DMS114 treated with DMSO at 0.1 percent for 48 hours (cell line): ENCODE data around the gene PTPRK.

Source experiments
- DNase-seq: peaks from one replicate; lab custom pipeline; 2025; ENCODE audit not compliant: unreplicated experiment; lab: John Stamatoyannopoulos, UW

PTPRK gene

GRCh38 chr6:128305228-128305627 is 215.2 kb downstream of the PTPRK start:
- no peak for DNase-seq

GRCh38 chr6:128303870-128304269 is 216.5 kb downstream of the PTPRK start:
- no peak for DNase-seq

- DNase-seq = no peak
These were observed 217.5 kb downstream of the PTPRK start for GRCh38 chr6:128302942-128303341.

- DNase-seq = no peak
These were observed 224.7 kb downstream of the PTPRK start for GRCh38 chr6:128295670-128296069.

GRCh38 chr6:128290221-128290620 is 230.2 kb downstream of the PTPRK start:
- DNase-seq = no peak

GRCh38 chr6:128284128-128284527 is 236.3 kb downstream of the PTPRK start:
- no peak for DNase-seq

- DNase-seq = no peak
These were observed 237.4 kb downstream of the PTPRK start for GRCh38 chr6:128282961-128283360.

GRCh38 chr6:128280960-128281359 is 239.4 kb downstream of the PTPRK start:
- DNase-seq = no peak

GRCh38 chr6:128280066-128280465 is 240.3 kb downstream of the PTPRK start:
- DNase-seq = no peak

GRCh38 chr6:128278836-128279235 is 241.6 kb downstream of the PTPRK start:
- DNase-seq = no peak

- DNase-seq = no peak
These were observed 243.0 kb downstream of the PTPRK start for GRCh38 chr6:128277379-128277778.

GRCh38 chr6:128276311-128276710 is 244.1 kb downstream of the PTPRK start:
- no peak for DNase-seq

GRCh38 chr6:128275681-128276080 is 244.7 kb downstream of the PTPRK start:
- no peak for DNase-seq

GRCh38 chr6:128275030-128275429 is 245.4 kb downstream of the PTPRK start:
- DNase-seq = no peak

GRCh38 chr6:128271527-128271926 is 248.9 kb downstream of the PTPRK start:
- no peak for DNase-seq

- DNase-seq = no peak
These were observed 249.4 kb downstream of the PTPRK start for GRCh38 chr6:128271011-128271410.

GRCh38 chr6:128266946-128267345 is 253.5 kb downstream of the PTPRK start:
- no peak for DNase-seq

- DNase-seq = no peak
These were observed 254.7 kb downstream of the PTPRK start for GRCh38 chr6:128265706-128266105.

GRCh38 chr6:128259730-128260685 is 260.4 kb downstream of the PTPRK start:
- no peak for DNase-seq

GRCh38 chr6:128259029-128259724 is 261.2 kb downstream of the PTPRK start:
- DNase-seq = no peak

- DNase-seq = no peak
These were observed 264.3 kb downstream of the PTPRK start for GRCh38 chr6:128256095-128256494.
